HG03342 (cell line): ENCODE measurements around the gene HDAC4.

Source experiments
- ATAC-seq: cut with Tn5 transposase; IDR thresholded peaks from one replicate; pipeline ENCODE4 v1.9.1; 2021; ENCODE audit warnings: mild to moderate bottlenecking, moderate library complexity; ENCODE audit not compliant: unreplicated experiment

Gene HDAC4

DNA sequence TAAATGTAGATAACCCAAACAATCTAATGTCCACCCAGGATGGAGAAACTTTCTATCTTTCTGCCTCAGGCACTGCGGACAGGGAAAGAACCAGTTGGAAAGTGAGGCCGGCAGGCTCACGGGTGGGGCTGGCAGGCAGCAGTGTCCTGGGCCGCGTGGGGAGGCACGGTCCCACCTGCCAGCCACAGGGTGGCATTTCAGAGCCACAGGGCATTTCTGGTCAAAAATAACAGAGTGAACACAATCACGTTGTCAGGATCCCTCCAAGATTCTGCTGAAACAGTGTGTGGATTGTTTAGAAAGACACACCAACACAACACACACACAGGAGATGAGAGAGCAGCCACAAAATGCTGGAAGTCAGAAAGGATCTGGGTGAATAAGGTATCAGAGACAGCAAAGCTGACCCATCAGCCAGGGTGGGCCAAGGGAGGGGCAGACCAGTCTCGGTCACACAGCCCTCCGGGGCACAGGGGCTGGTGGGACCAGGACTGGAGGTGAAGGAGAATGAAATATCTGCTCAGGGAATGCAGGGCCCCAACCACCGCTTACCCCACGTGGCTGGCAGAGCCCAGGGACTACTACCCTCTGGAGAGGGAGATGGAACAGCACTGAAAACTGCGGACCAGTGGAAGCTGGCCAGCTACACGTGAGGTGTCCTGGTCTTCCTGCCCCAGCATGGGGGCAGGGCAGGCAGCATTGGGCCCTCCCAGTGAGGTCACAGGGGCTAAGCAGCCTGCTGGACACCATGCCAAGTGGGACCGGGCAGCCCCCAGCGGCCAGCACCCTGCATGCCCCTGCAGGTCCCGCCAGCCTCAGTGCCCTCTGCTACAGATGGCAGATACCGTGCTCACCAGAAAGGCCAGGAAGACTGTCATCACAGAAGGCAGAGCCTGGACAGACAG, 173.9 kb downstream of the HDAC4 start:
- ATAC-seq, result no peak

DNA sequence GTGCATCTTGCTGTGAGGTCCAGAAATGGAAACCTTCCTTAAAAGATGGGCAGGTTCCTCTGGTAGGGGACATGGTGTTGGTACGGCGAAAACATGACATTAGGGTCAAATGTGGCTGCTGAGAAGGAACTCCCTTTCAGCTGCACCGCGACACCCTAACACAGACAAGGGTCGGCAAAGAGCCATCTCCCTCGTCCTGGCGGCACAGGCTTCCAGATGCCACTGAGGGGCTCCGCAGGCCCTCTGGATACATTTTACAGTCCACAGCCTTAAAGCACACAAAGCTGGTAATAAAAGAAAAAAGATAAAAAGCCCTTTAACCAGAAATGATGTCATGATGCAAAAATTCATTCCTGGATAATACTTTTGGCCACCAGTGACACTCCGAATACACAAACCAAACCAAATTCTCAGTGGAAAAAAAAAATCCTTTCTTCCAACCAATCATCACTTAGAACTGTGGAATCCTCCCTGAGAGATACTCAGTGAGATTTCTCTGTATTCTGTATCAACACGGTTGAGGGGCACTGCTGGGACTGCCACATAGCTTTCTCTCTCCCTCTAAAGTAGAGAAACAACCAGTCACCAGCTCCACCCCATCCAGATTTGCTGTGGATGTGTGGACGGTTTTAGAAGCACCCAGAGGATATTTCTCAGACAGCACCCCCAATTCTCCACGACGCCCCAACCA, 174.8 kb downstream of the HDAC4 start:
- ATAC-seq, result no peak

GRCh38 chr2:239225371-239225851, 175.4 kb downstream of the HDAC4 start:
- ATAC-seq, result no peak

DNA sequence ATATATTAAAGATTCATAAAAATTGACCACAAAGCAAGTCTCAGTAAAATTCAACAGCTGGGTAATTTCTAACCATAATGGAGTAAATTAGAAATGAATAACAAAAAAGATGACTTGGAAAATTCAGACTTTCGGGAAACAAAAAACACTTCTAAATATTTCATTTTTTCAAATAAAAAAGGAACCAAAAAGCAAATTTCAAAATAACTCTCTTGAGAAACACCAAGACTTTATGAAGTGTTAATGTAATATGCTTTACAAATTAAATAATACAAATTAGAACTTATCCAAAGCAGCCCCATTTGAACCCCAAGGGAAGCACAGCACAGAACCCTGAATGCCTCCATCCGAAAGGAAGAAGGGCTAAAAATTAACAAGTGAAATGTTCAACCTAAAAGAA, 175.9 kb downstream of the HDAC4 start:
- ATAC-seq, result no peak

DNA sequence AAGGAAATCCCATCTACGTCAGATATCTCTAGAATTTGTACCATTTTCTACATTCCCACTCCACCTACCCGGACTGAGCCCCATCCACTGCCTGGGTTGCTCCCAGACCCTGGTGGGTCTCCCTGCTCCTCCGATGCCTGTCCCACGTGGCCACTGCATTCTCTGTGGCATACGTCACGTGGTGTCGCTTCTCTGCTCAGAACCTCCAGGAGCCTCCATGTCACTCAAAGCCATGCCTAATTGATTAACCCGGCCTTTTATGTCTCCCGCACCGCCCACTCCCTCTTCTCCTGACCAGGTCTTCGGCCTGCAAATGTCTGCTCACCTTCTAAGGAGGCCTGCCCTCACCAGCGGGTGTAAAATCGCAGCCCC, 176.6 kb downstream of the HDAC4 start:
- ATAC-seq, result no peak

- ATAC-seq, result no peak
Observed at GRCh38 chr2:239223310-239224198, 177.3 kb downstream of the HDAC4 start.

GRCh38 chr2:239222706-239223309, 178.0 kb downstream of the HDAC4 start:
- ATAC-seq, result no peak

DNA sequence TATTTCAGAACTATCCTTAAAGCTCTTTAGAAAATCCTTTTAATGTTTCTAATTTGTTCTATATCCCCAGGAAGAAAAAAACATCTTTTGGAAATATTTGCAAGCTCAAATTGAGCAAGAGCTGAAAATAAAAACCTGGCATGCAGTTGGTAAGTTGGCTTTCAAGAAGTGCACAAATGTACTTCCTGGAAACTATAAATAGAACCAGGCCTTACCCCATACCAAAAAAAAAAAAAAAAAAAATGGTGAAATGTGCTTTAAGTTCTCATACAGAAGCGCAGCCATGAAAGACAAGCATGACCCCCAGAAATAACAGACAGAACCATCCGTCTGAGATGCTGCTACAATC, 178.5 kb downstream of the HDAC4 start:
- no peak for ATAC-seq

GRCh38 chr2:239220981-239221396, 179.8 kb downstream of the HDAC4 start:
- ATAC-seq, result no peak

GRCh38 chr2:239220341-239220740, 180.5 kb downstream of the HDAC4 start:
- no peak for ATAC-seq

DNA sequence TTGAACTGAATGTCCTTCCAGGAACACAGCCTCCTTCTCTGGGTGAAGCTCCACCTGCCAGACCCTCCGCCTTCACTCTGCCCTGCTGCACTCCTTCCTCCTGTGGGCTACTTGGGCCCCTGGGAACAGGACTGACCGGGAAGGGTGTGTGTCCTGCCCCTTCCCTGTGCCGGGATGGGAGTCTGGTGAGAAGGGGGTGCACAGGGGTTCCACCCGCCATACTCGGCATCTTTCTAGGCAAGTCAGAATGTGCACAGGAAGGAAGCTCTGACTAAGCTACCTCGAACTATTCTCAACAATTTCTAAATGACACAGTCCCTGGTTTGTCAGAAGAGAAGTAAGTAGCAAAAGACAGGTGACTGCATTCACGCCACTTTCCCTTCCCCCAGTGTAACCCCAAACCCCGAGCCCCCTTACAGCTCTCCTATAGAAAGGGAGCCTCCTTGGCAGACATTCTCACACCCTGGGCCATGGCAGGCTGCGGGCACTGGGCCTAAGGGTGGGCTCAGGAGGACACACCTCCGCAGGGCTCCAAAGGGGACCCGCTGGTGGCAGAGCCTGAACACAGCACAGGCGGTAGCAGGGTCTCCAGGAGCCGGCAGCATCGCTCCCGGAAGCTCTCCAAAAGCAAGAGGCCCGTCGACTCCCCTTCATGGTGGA, 184.1 kb downstream of the HDAC4 start:
- ATAC-seq, result no peak

DNA sequence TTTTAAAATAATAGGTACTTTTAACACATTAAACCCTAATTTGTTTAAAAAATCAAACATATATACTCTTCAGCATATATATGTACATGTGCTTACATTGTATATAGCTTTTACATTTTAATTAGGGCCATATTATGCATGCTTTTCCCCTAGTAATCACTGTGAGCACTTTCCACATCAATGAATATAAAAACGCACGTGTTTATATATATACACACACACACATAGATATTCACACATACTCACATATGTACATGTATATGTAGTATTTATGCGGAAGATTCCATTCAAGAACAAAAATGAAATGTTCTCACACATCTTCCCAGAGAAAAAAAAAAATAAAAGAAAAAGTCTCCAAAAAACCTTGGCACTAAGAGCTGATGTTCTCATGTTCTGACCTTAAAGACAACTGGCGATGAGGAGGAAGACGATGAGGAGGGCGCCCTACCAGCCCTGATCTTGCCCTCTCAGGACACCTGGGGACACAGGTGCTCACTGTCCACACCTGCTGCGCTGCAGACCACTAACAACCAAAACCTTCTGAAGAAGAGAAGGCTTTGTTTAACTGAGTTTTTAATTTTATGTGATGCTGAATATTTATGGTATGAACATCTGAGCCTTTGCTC, 184.7 kb downstream of the HDAC4 start:
- no peak for ATAC-seq

- no peak for ATAC-seq
Observed at GRCh38 chr2:239215136-239215925, 185.5 kb downstream of the HDAC4 start.

GRCh38 chr2:239214725-239215124, 186.1 kb downstream of the HDAC4 start:
- ATAC-seq, result no peak

GRCh38 chr2:239213643-239214101, 187.1 kb downstream of the HDAC4 start:
- no peak for ATAC-seq

GRCh38 chr2:239212929-239213642, 187.7 kb downstream of the HDAC4 start:
- no peak for ATAC-seq

DNA sequence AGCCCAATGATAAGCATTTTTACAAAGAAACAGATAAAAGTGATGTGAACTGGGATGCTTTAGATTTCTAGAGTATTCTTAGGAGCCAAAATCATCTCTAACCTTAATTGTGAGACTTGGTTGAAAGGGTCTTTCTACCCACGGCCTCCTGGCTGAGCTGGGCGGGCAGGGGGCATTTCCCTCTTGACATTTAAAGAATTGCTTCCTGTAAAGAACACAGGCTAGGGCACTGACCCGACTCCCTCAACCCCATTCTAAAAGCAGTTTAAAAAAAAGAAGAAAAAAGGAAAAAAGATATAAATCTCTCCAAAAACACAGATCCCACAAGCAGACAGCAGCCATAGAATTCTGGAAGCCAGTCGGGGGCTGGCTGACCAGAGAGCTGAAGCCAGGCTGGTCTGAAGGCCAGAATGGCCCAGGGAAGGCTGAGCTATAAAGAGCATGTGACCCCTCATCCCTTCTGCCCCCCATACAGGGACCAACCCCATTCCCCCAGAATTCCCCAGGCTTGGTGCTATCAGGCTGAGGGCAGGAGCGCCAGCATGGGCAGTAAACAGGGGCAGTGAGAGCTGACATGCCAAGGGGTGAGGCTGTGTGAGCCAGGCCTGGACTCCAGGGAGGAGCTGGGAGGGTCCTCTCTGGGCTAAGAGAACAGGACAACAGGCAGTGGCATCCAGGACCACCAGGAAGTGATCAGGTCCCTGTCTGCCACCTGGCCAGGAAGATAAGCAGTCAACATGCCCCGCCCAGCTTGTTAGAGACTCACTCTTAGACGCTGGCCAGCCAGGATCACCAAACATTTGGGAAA, 188.5 kb downstream of the HDAC4 start:
- no peak for ATAC-seq
